Neural cell (in vitro differentiated cells): ENCODE data around the gene NRXN2. TPM values are rescaled to one million over a fixed set of nuclear protein-coding genes. Genes with fewer than 3 reads are reported as not detected.
A peak's percentile ranks its signal among the peaks of the same experiment; 100 is the strongest.

ENCODE experiments used
- H2AFZ ChIP-seq: fragments of 200-600, 300-800 bp; sonication (generic), shearing (Covaris generic); 2 replicates; pipeline ENCODE4 v1.6.0; 2014; ENCODE audit warnings: low read depth, mild to moderate bottlenecking, antibody characterized with exemption, low read length, moderate library complexity
- H3F3A ChIP-seq: fragments of 200-600 bp; shearing (Covaris generic); 2 replicates; pipeline ENCODE4 v1.6.1; 2016; ENCODE audit warnings: mild to moderate bottlenecking, moderate library complexity, mixed read lengths, antibody characterized with exemption, low read length; ENCODE audit not compliant: insufficient read depth, poor library complexity, severe bottlenecking
- H3K27ac ChIP-seq: fragments of 200-600, 300-800 bp; sonication (generic), shearing (Covaris generic); 2 replicates; pipeline ENCODE4 v1.5.1; 2014; ENCODE audit warnings: mild to moderate bottlenecking, low read length, moderate library complexity
- H3K27me3 ChIP-seq: fragments of 300-800, 200-600 bp; sonication (generic), shearing (Covaris generic); 2 replicates; pipeline ENCODE4 v1.6.0; 2014; ENCODE audit warnings: mild to moderate bottlenecking, low read depth, low read length, moderate library complexity; ENCODE audit not compliant: insufficient read depth
- H3K36me3 ChIP-seq: fragments of 300-800, 200-600 bp; sonication (generic), shearing (Covaris generic); 2 replicates; pipeline ENCODE4 v1.5.1; 2014; ENCODE audit warnings: mild to moderate bottlenecking, antibody characterized with exemption, low read length, moderate library complexity; ENCODE audit not compliant: insufficient read depth
- H3K4me2 ChIP-seq: fragments of 300-800, 200-600 bp; sonication (generic), shearing (Covaris generic); 2 replicates; pipeline ENCODE4 v1.6.0; 2014; ENCODE audit warnings: mild to moderate bottlenecking, low read length
- H3K4me3 ChIP-seq: fragments of 300-800, 200-600 bp; sonication (generic), shearing (Covaris generic); 2 replicates; pipeline ENCODE4 v1.5.1; 2014; ENCODE audit warnings: mild to moderate bottlenecking, low read length, moderate library complexity
- H3K79me2 ChIP-seq: fragments of 200-600 bp; shearing (Covaris generic); replicated peaks from 2 replicates; pipeline ENCODE4 v1.6.0; 2014; ENCODE audit warnings: mild to moderate bottlenecking, low read length, moderate library complexity; ENCODE audit not compliant: insufficient read depth
- H3K9ac ChIP-seq: fragments of 300-800, 200-600 bp; sonication (generic), shearing (Covaris generic); 2 replicates; pipeline ENCODE4 v1.6.1; 2016; ENCODE audit warnings: mild to moderate bottlenecking, low read length, mixed read lengths
- H3K9me2 ChIP-seq: fragments of 200-600 bp; shearing (Covaris generic); 2 replicates; pipeline ENCODE4 v1.6.1; 2016; ENCODE audit warnings: mild to moderate bottlenecking, low read length, mixed read lengths; ENCODE audit not compliant: insufficient read depth
- H3K9me3 ChIP-seq: fragments of 200-600, 300-800 bp; sonication (generic), shearing (Covaris generic); 2 replicates; pipeline ENCODE4 v1.6.1; 2016; ENCODE audit warnings: mild to moderate bottlenecking, mixed run types, low read length, moderate library complexity, mixed read lengths
- H4K20me1 ChIP-seq: fragments of 200-600 bp; shearing (Covaris generic); 2 replicates; pipeline ENCODE4 v1.6.1; 2016; ENCODE audit warnings: mild to moderate bottlenecking, mixed run types; ENCODE audit not compliant: insufficient read depth
- EP300 ChIP-seq: fragments of 450-650 bp; conservative IDR thresholded peaks from 2 replicates; pipeline ENCODE4 v1.6.1; 2014; ENCODE audit warnings: antibody characterized with exemption, mild to moderate bottlenecking, moderate library complexity; ENCODE audit not compliant: poor library complexity, severe bottlenecking
- EZH2 ChIP-seq: fragments of 200-600, 300-800 bp; shearing (Covaris generic), sonication (generic); IDR thresholded peaks from 2 replicates; pipeline ENCODE4 v1.6.1; 2014; ENCODE audit warnings: antibody characterized with exemption, low read length, borderline replicate concordance, mild to moderate bottlenecking; ENCODE audit not compliant: insufficient read depth, poor library complexity, severe bottlenecking
- MXI1 ChIP-seq: fragments of 450-650 bp; conservative IDR thresholded peaks from 2 replicates; pipeline ENCODE4 v1.6.1; 2014; ENCODE audit warnings: antibody characterized with exemption, mild to moderate bottlenecking; ENCODE audit not compliant: poor library complexity, severe bottlenecking
- POLR2AphosphoS5 ChIP-seq: IDR thresholded peaks from 2 replicates; pipeline ENCODE4 v1.6.1; 2012
- RAD21 ChIP-seq: fragments of 450-650 bp; conservative IDR thresholded peaks from 2 replicates; pipeline ENCODE4 v1.6.1; 2014; ENCODE audit warnings: antibody characterized with exemption, mild to moderate bottlenecking, moderate library complexity
- SMC3 ChIP-seq: fragments of 450-650 bp; conservative IDR thresholded peaks from 2 replicates; pipeline ENCODE4 v1.6.1; 2014; ENCODE audit warnings: antibody characterized with exemption, mild to moderate bottlenecking, moderate library complexity; ENCODE audit not compliant: poor library complexity
- TAF1 ChIP-seq: IDR thresholded peaks from 2 replicates; pipeline ENCODE4 v1.6.1; 2012; ENCODE audit warnings: low read depth
- polyA plus RNA-seq: library from polyadenylated mRNA; depleted of rRNA; stranded (reverse); fragments of >200 nt; gene quantifications from 2 replicates; pipeline ENCODE4 v1.2.3, GENCODE V29; 2014
- TF ChIP-seq, protein P1 (sequence below): IDR thresholded peaks from 2 replicates; pipeline ENCODE4 v1.6.1; 2012; ENCODE audit warnings: borderline replicate concordance
- TF ChIP-seq, protein P2 (sequence below): fragments of 450-650 bp; IDR thresholded peaks from 2 replicates; pipeline ENCODE4 v1.5.1; 2014; ENCODE audit warnings: antibody characterized with exemption, mild to moderate bottlenecking, moderate library complexity; ENCODE audit not compliant: poor library complexity, severe bottlenecking

The NRXN2 gene
- polyA plus RNA-seq, 1 donor from 2014 or later: 68.0 TPM

DNA sequence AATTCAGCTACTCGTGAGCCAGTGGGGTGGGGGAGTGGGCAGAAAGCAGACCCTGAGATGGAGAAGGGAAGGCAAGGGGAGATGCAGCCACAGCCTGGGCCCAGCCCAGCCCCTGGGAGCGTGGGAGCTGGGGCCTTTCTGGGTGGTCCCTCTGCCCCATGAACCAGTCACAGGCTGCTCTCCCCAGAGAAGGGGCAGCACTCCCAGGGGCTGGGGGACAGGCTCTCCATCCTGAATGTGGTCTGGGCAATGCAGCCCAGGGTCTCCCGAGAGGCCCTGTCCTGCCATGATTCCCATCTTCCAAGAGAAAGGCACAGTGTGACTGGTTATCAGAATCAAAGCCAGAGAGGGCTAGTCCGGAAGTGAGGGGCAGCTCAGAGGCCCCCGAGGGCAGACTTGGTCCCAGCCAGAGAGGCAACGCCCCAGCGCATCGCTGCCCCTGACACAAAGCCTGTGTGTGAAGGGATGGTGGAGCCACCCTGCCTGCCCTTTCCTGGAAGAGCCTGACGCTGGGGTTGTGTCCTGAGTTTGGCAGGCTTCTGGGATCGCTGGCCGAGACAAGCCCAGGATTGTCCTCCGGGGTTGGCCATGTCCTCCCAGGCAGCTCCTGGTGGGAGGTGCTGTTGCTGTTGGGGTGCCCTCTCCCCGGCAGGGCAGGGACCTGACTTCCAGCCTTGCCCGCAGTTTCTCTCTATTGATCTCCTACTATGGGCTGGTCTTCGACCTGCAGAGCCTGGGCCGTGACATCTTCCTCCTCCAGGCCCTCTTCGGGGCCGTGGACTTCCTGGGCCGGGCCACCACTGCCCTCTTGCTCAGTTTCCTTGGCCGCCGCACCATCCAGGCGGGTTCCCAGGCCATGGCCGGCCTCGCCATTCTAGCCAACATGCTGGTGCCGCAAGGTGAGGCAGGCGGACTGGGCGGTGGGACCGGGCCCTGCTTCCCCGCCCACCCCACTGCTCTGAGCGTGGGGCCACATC lies 155.8 kb downstream of the NRXN2 start:
- Histone ChIP-seq H3K4me2 (no peak overlapping the region), H3K4me3 (no peak overlapping the region), H3K9me3 (no peaks in the 10 kb centered on the region), H4K20me1 (no peaks in the 10 kb centered on the region), H3K27ac (no peak overlapping the region), H3K79me2 (no peaks in the 10 kb centered on the region), H3K9me2 (no peaks in the 10 kb centered on the region), H2AFZ (no peak overlapping the region), H3K36me3 (no peaks in the 10 kb centered on the region), H3K27me3 (no peaks in the 10 kb centered on the region), H3F3A (no peaks in the 10 kb centered on the region), H3K9ac (peak overlapping the region; percentile 2)
- TF ChIP-seq, protein P1, sequence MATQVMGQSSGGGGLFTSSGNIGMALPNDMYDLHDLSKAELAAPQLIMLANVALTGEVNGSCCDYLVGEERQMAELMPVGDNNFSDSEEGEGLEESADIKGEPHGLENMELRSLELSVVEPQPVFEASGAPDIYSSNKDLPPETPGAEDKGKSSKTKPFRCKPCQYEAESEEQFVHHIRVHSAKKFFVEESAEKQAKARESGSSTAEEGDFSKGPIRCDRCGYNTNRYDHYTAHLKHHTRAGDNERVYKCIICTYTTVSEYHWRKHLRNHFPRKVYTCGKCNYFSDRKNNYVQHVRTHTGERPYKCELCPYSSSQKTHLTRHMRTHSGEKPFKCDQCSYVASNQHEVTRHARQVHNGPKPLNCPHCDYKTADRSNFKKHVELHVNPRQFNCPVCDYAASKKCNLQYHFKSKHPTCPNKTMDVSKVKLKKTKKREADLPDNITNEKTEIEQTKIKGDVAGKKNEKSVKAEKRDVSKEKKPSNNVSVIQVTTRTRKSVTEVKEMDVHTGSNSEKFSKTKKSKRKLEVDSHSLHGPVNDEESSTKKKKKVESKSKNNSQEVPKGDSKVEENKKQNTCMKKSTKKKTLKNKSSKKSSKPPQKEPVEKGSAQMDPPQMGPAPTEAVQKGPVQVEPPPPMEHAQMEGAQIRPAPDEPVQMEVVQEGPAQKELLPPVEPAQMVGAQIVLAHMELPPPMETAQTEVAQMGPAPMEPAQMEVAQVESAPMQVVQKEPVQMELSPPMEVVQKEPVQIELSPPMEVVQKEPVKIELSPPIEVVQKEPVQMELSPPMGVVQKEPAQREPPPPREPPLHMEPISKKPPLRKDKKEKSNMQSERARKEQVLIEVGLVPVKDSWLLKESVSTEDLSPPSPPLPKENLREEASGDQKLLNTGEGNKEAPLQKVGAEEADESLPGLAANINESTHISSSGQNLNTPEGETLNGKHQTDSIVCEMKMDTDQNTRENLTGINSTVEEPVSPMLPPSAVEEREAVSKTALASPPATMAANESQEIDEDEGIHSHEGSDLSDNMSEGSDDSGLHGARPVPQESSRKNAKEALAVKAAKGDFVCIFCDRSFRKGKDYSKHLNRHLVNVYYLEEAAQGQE: no peak
- TF ChIP-seq EZH2 (no peak), POLR2AphosphoS5 (no peak), MXI1 (no peak), EP300 (no peak), RAD21 (no peak), SMC3 (no peak), TAF1 (no peak)
- TF ChIP-seq, protein P2, sequence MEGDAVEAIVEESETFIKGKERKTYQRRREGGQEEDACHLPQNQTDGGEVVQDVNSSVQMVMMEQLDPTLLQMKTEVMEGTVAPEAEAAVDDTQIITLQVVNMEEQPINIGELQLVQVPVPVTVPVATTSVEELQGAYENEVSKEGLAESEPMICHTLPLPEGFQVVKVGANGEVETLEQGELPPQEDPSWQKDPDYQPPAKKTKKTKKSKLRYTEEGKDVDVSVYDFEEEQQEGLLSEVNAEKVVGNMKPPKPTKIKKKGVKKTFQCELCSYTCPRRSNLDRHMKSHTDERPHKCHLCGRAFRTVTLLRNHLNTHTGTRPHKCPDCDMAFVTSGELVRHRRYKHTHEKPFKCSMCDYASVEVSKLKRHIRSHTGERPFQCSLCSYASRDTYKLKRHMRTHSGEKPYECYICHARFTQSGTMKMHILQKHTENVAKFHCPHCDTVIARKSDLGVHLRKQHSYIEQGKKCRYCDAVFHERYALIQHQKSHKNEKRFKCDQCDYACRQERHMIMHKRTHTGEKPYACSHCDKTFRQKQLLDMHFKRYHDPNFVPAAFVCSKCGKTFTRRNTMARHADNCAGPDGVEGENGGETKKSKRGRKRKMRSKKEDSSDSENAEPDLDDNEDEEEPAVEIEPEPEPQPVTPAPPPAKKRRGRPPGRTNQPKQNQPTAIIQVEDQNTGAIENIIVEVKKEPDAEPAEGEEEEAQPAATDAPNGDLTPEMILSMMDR: no peak

DNA sequence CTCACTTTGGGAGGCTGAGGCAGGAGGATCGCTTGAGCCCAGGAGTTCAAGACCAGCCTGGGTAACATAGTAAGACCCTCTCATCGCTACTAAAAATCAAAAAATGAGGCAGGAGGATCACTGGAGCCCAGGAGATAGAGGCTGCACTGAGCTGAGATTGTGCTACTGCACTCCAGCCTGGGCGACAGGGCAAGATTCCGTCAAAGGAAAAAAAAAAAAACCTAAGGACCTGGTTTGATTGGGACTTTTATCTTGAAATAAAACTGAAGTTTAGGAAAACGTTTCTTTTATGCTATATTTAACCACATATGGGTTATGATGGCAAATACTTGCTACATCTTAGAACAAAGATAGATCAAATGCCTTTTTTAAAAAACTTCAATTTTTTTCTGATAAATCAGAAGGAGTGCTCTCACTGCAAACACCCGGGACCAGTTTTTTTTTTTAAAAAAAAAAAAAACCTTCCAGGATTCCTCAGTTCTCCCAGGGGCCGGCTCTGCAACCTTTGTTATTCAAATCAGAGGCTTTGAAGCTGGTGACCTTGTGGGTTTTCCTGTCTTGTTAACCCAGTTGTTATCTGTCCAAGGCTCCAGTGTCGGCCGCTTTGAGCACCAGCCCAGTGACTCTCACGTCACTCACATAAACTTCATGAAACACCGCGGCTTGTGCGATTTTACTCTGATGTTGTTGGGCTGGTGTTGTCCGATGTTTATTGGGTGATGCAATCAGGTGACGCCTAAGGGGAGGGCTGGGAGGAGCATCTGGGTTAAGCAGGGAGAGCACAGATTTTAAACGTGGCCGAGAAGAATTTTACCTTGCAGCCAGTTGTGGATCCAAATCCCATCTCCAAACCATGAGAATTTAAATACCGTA lies 156.7 kb downstream of the NRXN2 start:
- Histone ChIP-seq H3K27me3 (no peaks in the 10 kb centered on the region), H3K9ac (peak overlapping the region; percentile 2), H3K9me3 (no peaks in the 10 kb centered on the region), H3F3A (no peaks in the 10 kb centered on the region), H2AFZ (no peak overlapping the region), H3K4me2 (no peak overlapping the region), H3K27ac (no peak overlapping the region), H3K36me3 (no peaks in the 10 kb centered on the region), H3K4me3 (no peak overlapping the region), H3K9me2 (no peaks in the 10 kb centered on the region), H3K79me2 (no peaks in the 10 kb centered on the region), H4K20me1 (no peaks in the 10 kb centered on the region)
- TF ChIP-seq, protein P1: no peak
- TF ChIP-seq EP300 (no peak), MXI1 (no peak), POLR2AphosphoS5 (no peak), SMC3 (no peak), RAD21 (no peak), EZH2 (no peak), TAF1 (no peak)
- TF ChIP-seq, protein P2: no peak
